PC-9 (cell line): ENCODE results near the gene DYNC2H1.

Source experiments
- CTCF ChIP-seq: fragments of 200-600 bp; sonication (generic); conservative IDR thresholded peaks from 2 replicates; pipeline ENCODE4 v1.6.1; 2017; ENCODE audit warnings: mixed run types, antibody characterized with exemption, mild to moderate bottlenecking, moderate library complexity
- EZH2 ChIP-seq: fragments of 200-600 bp; sonication (generic); IDR thresholded peaks from 2 replicates; pipeline ENCODE4 v1.8.0; 2017; ENCODE audit warnings: antibody characterized with exemption, low read depth

- TF ChIP-seq CTCF: no peak
- TF ChIP-seq EZH2: no peak
Measured at GRCh38 chr11:103067118-103067517, 42.1 kb upstream of the DYNC2H1 start.
